Measurements from ENCODE around the gene CELF4.

Gene CELF4

DNA sequence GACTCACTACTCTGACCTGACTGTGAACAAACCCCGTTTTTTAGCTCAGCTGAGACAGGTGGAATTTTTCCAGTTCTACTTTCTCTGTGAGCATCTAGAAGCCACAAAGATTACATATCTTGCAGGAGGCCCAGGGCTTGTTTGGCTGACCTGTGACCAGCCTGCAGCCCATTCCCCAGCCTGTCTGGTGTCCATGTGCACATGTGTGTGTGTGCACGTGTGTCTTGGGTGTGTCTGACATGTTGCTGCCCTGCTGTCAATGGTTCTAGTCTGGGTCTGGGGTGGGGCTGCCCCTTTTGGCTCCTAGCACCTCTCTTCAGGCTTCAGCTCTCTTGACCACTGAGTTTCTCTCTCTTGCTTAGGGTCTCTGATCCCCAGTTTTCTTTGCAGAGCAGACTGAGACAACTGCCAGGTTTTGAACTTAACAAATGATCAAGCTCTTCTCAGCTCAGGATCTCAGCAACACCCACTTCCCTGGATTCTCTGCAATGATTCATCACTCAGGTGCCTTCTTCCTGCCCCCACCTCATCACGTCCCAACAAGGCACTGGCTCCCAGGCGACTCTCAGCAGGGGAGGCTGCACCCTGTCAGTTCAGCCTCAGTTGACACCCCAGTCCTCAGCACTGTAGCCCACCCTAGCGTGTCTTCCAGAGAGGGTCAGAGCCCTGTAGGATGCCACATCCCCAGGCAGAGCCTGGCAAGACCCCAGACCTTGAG is 130.3 kb downstream of the CELF4 start:
- H3F3A ChIP-seq (ENCODE audit: insufficient read depth), result no peaks in the 10 kb centered on the region
- H3K9me2 ChIP-seq (replicated peaks; ENCODE audit: insufficient read depth, low read length), result no peaks in the 10 kb centered on the region
- no peak overlapping the region for H3K4me3 ChIP-seq (ENCODE audit: insufficient read depth, low read length, poor library complexity, severe bottlenecking)
- no peak overlapping the region for H3K9ac ChIP-seq (ENCODE audit: low read length)
- no peak overlapping the region for H3K27ac ChIP-seq (ENCODE audit: low read depth, low read length)
- H3K36me3 ChIP-seq (ENCODE audit: low read length), result no peaks in the 10 kb centered on the region
- no peak overlapping the region for H2AFZ ChIP-seq (ENCODE audit: low read depth, low read length, severe bottlenecking)
- H3K4me2 ChIP-seq (ENCODE audit: low read depth, low read length, poor library complexity, severe bottlenecking), result no peak overlapping the region
- H3K9me3 ChIP-seq (ENCODE audit: insufficient read depth, low read length), result no peaks in the 10 kb centered on the region
- no peak for TF ChIP-seq EZH2phosphoT487 (conservative IDR thresholded peaks at IDR 0.05; ENCODE audit: low read length)
- TF ChIP-seq, protein P1, sequence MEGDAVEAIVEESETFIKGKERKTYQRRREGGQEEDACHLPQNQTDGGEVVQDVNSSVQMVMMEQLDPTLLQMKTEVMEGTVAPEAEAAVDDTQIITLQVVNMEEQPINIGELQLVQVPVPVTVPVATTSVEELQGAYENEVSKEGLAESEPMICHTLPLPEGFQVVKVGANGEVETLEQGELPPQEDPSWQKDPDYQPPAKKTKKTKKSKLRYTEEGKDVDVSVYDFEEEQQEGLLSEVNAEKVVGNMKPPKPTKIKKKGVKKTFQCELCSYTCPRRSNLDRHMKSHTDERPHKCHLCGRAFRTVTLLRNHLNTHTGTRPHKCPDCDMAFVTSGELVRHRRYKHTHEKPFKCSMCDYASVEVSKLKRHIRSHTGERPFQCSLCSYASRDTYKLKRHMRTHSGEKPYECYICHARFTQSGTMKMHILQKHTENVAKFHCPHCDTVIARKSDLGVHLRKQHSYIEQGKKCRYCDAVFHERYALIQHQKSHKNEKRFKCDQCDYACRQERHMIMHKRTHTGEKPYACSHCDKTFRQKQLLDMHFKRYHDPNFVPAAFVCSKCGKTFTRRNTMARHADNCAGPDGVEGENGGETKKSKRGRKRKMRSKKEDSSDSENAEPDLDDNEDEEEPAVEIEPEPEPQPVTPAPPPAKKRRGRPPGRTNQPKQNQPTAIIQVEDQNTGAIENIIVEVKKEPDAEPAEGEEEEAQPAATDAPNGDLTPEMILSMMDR (IDR thresholded peaks at IDR 0.05; ENCODE audit: insufficient read depth, low read length, poor library complexity, severe bottlenecking), result no peak
- no peaks in the 10 kb centered on the region for H4K20me1 ChIP-seq (ENCODE audit: low read depth, low read length)
- H3K27me3 ChIP-seq (ENCODE audit: low read length), result no peaks in the 10 kb centered on the region
- no peaks in the 10 kb centered on the region for H3K79me2 ChIP-seq (ENCODE audit: insufficient read depth, low read length)

DNA sequence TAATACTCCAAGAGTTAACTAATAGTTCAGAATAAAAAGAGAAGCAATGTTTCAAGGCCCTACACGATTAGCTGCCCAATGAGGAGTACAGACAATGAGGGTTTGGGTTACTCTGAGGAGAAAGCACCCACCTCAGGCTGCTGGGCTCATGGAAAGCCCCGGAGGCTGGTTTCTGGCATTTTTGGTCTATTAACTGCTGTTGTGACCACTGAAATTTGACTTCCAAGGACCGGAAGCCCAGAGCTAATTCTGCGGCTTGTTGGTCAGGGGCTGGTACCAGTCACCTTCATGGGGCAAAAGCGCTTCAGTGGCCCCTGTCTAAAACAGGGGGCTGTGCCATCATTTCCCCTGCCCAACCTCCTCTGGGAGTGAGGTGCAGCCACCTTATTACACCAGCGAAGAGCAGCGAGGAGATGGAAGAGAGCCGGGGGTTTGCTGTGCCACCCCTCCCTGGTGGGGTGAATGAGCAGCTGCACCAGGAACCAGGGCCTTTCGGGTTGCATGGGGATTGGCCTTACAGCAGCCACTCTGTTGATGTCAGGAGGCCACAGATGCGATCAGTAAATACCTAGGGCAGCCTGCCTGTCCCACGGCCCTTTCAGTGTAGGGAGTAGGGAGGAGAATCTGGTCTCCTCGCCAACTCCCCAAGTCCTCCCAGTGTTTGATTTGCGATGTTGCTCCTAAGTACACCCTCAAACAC is 131.3 kb downstream of the CELF4 start:
- H3K27me3 ChIP-seq (ENCODE audit: low read length), result no peaks in the 10 kb centered on the region
- no peak overlapping the region for H3K4me2 ChIP-seq (ENCODE audit: low read depth, low read length, poor library complexity, severe bottlenecking)
- H3K36me3 ChIP-seq (ENCODE audit: low read length), result no peaks in the 10 kb centered on the region
- TF ChIP-seq EZH2phosphoT487 (conservative IDR thresholded peaks at IDR 0.05; ENCODE audit: low read length), result no peak
- TF ChIP-seq, protein P1 (IDR thresholded peaks at IDR 0.05; ENCODE audit: insufficient read depth, low read length, poor library complexity, severe bottlenecking), result no peak
- no peaks in the 10 kb centered on the region for H3K9me3 ChIP-seq (ENCODE audit: insufficient read depth, low read length)
- H3K9ac ChIP-seq (ENCODE audit: low read length), result no peak overlapping the region
- no peaks in the 10 kb centered on the region for H3K79me2 ChIP-seq (ENCODE audit: insufficient read depth, low read length)
- no peaks in the 10 kb centered on the region for H3F3A ChIP-seq (ENCODE audit: insufficient read depth)
- H4K20me1 ChIP-seq (ENCODE audit: low read depth, low read length), result no peaks in the 10 kb centered on the region
- H3K9me2 ChIP-seq (replicated peaks; ENCODE audit: insufficient read depth, low read length), result no peaks in the 10 kb centered on the region
- H2AFZ ChIP-seq (ENCODE audit: low read depth, low read length, severe bottlenecking), result no peak overlapping the region
- H3K27ac ChIP-seq (ENCODE audit: low read depth, low read length), result no peak overlapping the region
- H3K4me3 ChIP-seq (ENCODE audit: insufficient read depth, low read length, poor library complexity, severe bottlenecking), result no peak overlapping the region

DNA sequence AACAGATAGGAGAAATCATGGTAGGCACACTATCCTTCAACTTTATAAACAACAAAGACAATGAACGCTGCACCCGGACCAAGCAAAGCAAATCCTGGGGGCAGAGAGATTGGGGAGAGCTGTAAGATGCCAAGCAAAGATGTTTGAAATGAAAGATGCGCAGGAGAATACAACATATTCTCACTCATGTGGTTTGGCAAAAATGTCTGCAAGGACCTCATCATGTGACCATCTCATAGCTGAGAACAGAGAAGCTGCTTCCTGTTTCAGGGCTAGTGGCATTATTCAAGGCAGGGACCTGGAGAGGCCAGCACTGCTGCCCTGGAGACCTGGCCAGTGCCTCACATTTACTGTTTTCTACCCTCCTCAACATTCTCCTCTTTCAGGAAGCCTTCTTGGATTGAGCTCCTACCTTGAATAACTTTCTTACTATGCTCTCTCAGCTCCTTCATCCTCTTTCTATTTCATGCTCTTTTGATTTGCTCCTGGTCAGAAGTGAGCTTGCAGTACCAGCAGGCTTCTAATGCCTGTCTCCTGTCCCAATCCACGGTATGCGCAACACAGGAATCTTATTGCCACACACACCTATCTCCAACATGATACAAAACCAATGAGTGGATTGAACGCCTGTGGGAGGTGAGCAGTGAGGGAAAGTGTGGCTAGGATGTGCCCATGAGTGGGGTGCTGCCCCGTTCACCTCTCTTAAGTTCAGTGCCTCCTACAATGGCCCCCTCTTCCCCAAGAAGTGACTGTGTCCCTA is 133.0 kb downstream of the CELF4 start:
- no peak for TF ChIP-seq EZH2phosphoT487 (conservative IDR thresholded peaks at IDR 0.05; ENCODE audit: low read length)
- TF ChIP-seq, protein P1 (IDR thresholded peaks at IDR 0.05; ENCODE audit: insufficient read depth, low read length, poor library complexity, severe bottlenecking), result no peak
- no peaks in the 10 kb centered on the region for H3K36me3 ChIP-seq (ENCODE audit: low read length)
- H3F3A ChIP-seq (ENCODE audit: insufficient read depth), result no peaks in the 10 kb centered on the region
- H2AFZ ChIP-seq (ENCODE audit: low read depth, low read length, severe bottlenecking), result no peak overlapping the region
- no peak overlapping the region for H3K4me3 ChIP-seq (ENCODE audit: insufficient read depth, low read length, poor library complexity, severe bottlenecking)
- H3K4me2 ChIP-seq (ENCODE audit: low read depth, low read length, poor library complexity, severe bottlenecking), result no peak overlapping the region
- H3K9me3 ChIP-seq (ENCODE audit: insufficient read depth, low read length), result no peaks in the 10 kb centered on the region
- no peak overlapping the region for H3K27ac ChIP-seq (ENCODE audit: low read depth, low read length)
- H3K9ac ChIP-seq (ENCODE audit: low read length), result no peak overlapping the region
- H3K27me3 ChIP-seq (ENCODE audit: low read length), result no peaks in the 10 kb centered on the region
- H3K79me2 ChIP-seq (ENCODE audit: insufficient read depth, low read length), result no peaks in the 10 kb centered on the region
- H3K9me2 ChIP-seq (replicated peaks; ENCODE audit: insufficient read depth, low read length), result no peaks in the 10 kb centered on the region
- no peaks in the 10 kb centered on the region for H4K20me1 ChIP-seq (ENCODE audit: low read depth, low read length)
